GM19351 (cell line): ENCODE measurements around the gene MPND.

ENCODE experiments used
- ATAC-seq: cut with Tn5 transposase; IDR thresholded peaks from one replicate; pipeline ENCODE4 v1.9.1; 2021; ENCODE audit warnings: mild to moderate bottlenecking, moderate library complexity; ENCODE audit not compliant: unreplicated experiment

The MPND gene

GRCh38 chr19:4376028-4376670 is 32.8 kb downstream of the MPND start:
- no peak for ATAC-seq

DNA sequence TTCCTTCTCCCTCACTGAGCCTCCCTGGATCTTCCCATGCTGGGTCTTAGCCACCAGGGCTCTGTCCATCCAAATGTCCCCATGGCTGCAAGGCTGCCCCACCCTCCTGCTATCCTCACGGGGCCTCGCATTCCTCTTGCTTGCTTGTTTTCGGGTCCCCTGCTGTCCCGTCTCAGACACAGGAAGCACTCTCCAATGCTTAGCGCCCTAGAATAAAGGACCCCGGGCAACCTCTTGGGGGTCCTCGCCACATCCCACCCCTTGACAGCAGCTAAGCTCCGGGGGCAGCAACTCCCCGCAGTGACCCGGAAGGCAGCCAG is 33.3 kb downstream of the MPND start:
- ATAC-seq = no peak

- no peak for ATAC-seq
Measured at GRCh38 chr19:4376991-4377781, 33.8 kb downstream of the MPND start.

- ATAC-seq = no peak
Measured at GRCh38 chr19:4378886-4379285, 35.5 kb downstream of the MPND start.

GRCh38 chr19:4379383-4380253 is 36.3 kb downstream of the MPND start:
- no peak for ATAC-seq

DNA sequence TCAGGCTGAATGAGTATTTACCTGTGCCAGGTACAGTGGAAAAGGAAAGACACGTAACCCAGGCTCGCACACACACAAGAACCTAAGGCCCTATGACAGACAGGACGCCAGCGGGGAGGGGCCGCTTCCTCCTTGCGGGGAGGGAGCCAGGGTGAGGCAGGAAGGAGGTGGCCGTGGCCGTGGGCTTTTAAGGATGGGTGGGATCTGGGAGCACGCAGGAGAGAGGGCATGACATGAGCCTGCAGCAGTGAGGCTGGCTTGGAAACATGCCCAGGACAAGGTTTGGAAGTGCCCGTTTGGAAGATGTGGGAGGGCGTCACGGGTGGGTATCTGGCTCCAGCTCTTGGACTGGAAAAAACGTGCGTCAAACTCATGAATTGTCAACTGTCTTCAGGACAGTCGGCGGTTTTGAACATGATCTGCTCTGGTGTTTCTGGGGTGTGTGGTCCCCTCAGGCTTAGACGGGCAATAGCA is 36.9 kb downstream of the MPND start:
- ATAC-seq = no peak

DNA sequence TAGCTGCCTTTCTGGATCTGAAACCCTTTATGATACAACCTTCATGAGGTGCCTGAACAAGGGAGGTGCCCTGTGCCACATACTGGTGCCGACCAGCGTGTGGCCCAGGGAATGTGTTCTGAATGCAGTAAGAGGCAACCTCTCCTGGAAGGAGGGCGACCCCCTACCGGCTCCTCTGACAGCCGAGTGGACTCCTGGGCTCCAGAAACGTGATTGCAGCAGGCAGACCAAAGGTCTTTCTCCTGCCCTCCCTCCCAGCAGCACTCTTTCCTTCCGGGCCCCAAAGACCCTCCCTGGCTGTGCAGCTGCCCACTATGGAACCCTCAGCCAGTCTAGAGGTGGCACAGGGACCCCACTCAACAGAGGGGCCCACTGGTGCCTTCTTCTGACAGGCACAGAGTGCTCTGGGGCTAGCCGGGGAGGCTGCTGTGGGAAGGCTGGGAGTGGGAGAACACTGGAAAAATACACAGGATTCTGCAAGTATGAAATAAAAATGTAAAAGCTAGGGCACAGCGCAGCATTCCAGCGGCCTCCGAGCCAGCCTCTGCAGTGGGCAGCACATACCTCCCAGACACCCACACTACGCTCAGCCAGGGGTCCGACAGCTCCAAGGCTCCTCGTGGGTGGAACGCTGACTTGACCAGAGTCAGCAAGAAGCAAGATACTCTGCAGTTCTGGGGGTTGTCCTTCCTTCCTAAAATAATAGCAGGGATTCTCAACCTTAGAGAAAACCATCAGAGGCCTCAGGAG is 42.1 kb downstream of the MPND start:
- ATAC-seq = no peak

- ATAC-seq = no peak
Measured at GRCh38 chr19:4386041-4386782, 42.9 kb downstream of the MPND start.

DNA sequence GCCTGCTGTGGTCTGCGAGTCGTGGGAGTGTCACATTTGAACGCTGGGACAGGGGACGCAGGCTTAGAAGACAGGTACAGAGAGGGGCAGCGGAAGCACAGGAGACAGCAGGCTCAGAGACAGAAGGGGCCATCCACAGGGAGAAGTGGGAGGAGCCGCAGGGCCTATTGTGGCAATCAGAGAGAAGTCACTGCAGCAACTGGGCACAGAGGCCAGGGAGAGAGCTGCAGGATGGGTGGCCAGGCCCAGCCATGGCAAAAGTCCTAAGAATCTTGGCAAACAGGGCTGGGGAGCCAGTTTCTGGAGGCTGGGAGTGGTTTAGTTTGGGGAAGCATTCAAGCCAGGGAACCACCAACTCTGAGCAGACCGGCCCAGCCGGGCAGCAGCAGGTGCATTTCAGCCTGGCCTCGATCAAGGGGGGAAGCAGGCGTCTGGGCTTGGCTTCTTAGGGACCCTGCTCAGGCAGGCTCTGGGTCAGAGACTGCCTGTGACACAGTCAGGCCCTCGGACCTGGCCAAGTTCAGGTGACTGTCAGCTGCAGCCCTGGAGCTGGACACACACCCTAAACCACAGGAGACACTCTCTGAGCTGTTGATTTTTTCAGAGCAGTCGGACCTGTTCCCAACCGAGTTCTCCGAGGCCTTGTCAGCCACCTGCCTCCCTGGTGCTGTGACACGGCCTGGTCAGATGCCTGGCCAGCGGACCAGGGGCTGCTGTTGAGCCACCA is 45.1 kb downstream of the MPND start:
- no peak for ATAC-seq

GRCh38 chr19:4389064-4389375 is 45.7 kb downstream of the MPND start:
- no peak for ATAC-seq

DNA sequence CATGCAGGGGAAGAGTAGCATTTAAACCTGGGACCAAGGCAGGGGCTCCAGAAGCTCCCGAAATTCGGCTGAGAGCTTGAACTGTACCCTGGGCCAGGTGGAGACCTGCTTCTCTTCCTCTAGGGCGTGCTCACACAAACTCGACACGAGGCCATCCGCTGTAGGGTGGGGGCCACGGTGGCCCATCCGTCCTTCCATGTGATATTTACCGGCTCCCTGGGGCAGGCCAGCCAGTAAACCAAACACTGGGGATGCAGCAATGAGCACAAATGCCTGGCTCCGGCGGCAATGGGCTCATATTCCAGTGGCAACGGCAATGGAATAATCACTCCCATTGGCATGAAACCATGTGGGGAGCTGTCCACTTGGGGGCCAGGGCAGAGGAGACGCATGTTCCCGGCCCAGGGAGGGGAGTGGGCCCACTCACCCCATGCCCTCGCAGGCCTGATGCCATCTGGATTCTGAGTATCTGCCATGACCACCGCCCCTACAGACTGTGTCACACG is 46.2 kb downstream of the MPND start:
- no peak for ATAC-seq

DNA sequence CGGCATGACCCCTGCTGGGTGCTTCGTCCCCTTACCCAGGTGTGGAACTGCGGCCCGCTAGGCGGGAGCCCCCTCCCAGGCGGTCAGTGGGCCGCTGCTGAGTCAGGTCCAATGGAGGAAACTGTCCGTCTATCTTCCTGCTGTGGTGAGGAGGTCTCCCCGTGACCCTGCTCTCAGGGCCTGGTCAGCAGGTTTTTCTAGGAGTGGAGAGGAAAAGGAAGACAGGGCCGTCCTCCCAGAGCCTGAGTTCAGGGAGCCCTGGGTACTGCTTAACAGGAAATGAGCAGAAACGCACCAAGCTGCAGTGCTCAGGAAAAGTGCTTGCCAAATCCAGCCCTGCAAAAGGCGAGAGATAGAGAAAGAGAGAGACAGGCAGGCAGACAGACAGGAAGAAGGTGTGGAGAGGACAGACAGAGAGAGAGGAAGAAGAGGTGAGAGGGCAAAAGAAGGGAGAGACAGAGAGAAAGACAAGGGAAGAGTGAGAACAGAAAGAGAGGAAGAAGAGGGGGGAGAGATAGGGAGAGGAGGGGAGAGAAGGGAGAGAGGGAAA is 46.7 kb downstream of the MPND start:
- no peak for ATAC-seq

GRCh38 chr19:4390567-4391305 is 47.4 kb downstream of the MPND start:
- ATAC-seq = no peak

GRCh38 chr19:4391306-4391693 is 47.9 kb downstream of the MPND start:
- ATAC-seq = no peak

- ATAC-seq = no peak
Measured at GRCh38 chr19:4391701-4392483, 48.5 kb downstream of the MPND start.

GRCh38 chr19:4393947-4394590 is 50.7 kb downstream of the MPND start:
- ATAC-seq = no peak
